Thyroid gland (tissue), 4 donors: ENCODE data around the gene C1orf185.

Experiments
- POLR2A ChIP-seq, 2 donors: fragments of 450-650 bp; IDR thresholded peaks; one replicate each; pipeline ENCODE4 v1.6.1; 2017; ENCODE audit warnings: antibody characterized with exemption in 2 of 2, mild to moderate bottlenecking in 2 of 2, moderate library complexity in 1 of 2
- TF ChIP-seq, protein P1 (sequence below), 6 experiments: fragments of 200-600 bp in 3 of 6; fragments of 450-650 bp in 3 of 6; sonication (generic) in 3 of 6; IDR thresholded peaks; one replicate each; pipeline ENCODE4 v1.5.1; 2016 to 2019; ENCODE audit warnings: antibody characterized with exemption in 6 of 6, mild to moderate bottlenecking in 2 of 6, inconsistent platforms in 1 of 6, moderate library complexity in 1 of 6

- TF ChIP-seq POLR2A (IDR thresholded peaks at IDR 0.05) = no peak
- TF ChIP-seq, protein P1, sequence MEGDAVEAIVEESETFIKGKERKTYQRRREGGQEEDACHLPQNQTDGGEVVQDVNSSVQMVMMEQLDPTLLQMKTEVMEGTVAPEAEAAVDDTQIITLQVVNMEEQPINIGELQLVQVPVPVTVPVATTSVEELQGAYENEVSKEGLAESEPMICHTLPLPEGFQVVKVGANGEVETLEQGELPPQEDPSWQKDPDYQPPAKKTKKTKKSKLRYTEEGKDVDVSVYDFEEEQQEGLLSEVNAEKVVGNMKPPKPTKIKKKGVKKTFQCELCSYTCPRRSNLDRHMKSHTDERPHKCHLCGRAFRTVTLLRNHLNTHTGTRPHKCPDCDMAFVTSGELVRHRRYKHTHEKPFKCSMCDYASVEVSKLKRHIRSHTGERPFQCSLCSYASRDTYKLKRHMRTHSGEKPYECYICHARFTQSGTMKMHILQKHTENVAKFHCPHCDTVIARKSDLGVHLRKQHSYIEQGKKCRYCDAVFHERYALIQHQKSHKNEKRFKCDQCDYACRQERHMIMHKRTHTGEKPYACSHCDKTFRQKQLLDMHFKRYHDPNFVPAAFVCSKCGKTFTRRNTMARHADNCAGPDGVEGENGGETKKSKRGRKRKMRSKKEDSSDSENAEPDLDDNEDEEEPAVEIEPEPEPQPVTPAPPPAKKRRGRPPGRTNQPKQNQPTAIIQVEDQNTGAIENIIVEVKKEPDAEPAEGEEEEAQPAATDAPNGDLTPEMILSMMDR (IDR thresholded peaks at IDR 0.05) = no peak
These were observed 56.2 kb downstream of the C1orf185 start for GRCh38 chr1:51158263-51158662.
